ENCODE data around the gene GLT6D1.

Gene GLT6D1

GRCh38 chr9:135607401-135608293 is 31.7 kb downstream of the GLT6D1 start:
- no peak for DNase-seq

- no peak for DNase-seq
These were observed 32.5 kb downstream of the GLT6D1 start for GRCh38 chr9:135606885-135607259.

- DNase-seq: no peak
These were observed 34.0 kb downstream of the GLT6D1 start for GRCh38 chr9:135605238-135605781.

GRCh38 chr9:135604437-135605237 is 34.7 kb downstream of the GLT6D1 start:
- DNase-seq: no peak

GRCh38 chr9:135602789-135603481 is 36.4 kb downstream of the GLT6D1 start:
- DNase-seq: peak in 1 of 2 experiments; percentile 34

GRCh38 chr9:135601988-135602387 is 37.4 kb downstream of the GLT6D1 start:
- no peak for DNase-seq

- no peak for DNase-seq
These were observed 39.0 kb downstream of the GLT6D1 start for GRCh38 chr9:135600296-135600817.

- no peak for DNase-seq
These were observed 43.1 kb downstream of the GLT6D1 start for GRCh38 chr9:135596211-135596610.

GRCh38 chr9:135592625-135593024 is 46.7 kb downstream of the GLT6D1 start:
- DNase-seq: no peak

- no peak for DNase-seq
These were observed 47.1 kb downstream of the GLT6D1 start for GRCh38 chr9:135592331-135592590.

GRCh38 chr9:135591506-135592330 is 47.6 kb downstream of the GLT6D1 start:
- no peak for DNase-seq

GRCh38 chr9:135590486-135591079 is 48.8 kb downstream of the GLT6D1 start:
- DNase-seq: no peak

GRCh38 chr9:135589596-135590485 is 49.5 kb downstream of the GLT6D1 start:
- no peak for DNase-seq

- no peak for DNase-seq
These were observed 50.3 kb downstream of the GLT6D1 start for GRCh38 chr9:135588886-135589595.

- no peak for DNase-seq
These were observed 51.0 kb downstream of the GLT6D1 start for GRCh38 chr9:135588371-135588770.

- no peak for DNase-seq
These were observed 51.7 kb downstream of the GLT6D1 start for GRCh38 chr9:135587658-135588057.

- no peak for DNase-seq
These were observed 52.7 kb downstream of the GLT6D1 start for GRCh38 chr9:135586601-135587109.

GRCh38 chr9:135584934-135585333 is 54.4 kb downstream of the GLT6D1 start:
- no peak for DNase-seq

GRCh38 chr9:135584371-135584770 is 55.0 kb downstream of the GLT6D1 start:
- no peak for DNase-seq

GRCh38 chr9:135583688-135584011 is 55.7 kb downstream of the GLT6D1 start:
- DNase-seq: no peak
